A549 treated with dexamethasone at 1 μM for 4 hours (cell line): ENCODE data around the gene TRIM27. TPM values are rescaled to one million over a fixed set of nuclear protein-coding genes. Genes with fewer than 3 reads are reported as not detected.

Experiments
- total RNA-seq: library from RNA; stranded (reverse); fragments of 200-300 nt; extraction: Qiagen RNA extraction; gene quantifications from 5 replicates; pipeline ENCODE4 v1.2.3, GENCODE V29; 2022

TRIM27 gene
- total RNA-seq, result 37.8 to 45.3 TPM (median 43.4 TPM) in 5 replicates

GRCh38 chr6:28923318-28924102, at the start of gene TRIM27:
TRIM27 (minus strand) TSS chr6:28923985; CDS start chr6:28923632, 353 bp downstream.

Other genes with a start within 250 kb of the TRIM27 start
- gene ZNF311, start 81.3 kb upstream of the TRIM27 start, total RNA-seq, result 0.14 to 0.18 TPM (median 0.15 TPM) in 5 replicates
- gene OR2W1, start 121.2 kb upstream of the TRIM27 start, total RNA-seq, result not detected in 5 replicates
- gene OR2B3, start 163.3 kb upstream of the TRIM27 start, total RNA-seq, result not detected in 5 replicates
- gene OR2J1, start 175.5 kb upstream of the TRIM27 start, total RNA-seq, result not detected in 5 replicates
- gene OR2J3, start 184.1 kb upstream of the TRIM27 start, total RNA-seq, result not detected in 5 replicates
- not detected in 5 replicates for gene OR2J2, start 246.9 kb upstream of the TRIM27 start, total RNA-seq